ENCODE results near the gene MXD3. TPM values are rescaled to one million over a fixed set of nuclear protein-coding genes. Genes with fewer than 3 reads are reported as not detected.
A peak's percentile ranks its signal among the peaks of the same experiment; 100 is the strongest.

Gene MXD3
- total RNA-seq, 4 donors from 2014 or later, result 0.90 to 7.8 (median 3.5) TPM

DNA sequence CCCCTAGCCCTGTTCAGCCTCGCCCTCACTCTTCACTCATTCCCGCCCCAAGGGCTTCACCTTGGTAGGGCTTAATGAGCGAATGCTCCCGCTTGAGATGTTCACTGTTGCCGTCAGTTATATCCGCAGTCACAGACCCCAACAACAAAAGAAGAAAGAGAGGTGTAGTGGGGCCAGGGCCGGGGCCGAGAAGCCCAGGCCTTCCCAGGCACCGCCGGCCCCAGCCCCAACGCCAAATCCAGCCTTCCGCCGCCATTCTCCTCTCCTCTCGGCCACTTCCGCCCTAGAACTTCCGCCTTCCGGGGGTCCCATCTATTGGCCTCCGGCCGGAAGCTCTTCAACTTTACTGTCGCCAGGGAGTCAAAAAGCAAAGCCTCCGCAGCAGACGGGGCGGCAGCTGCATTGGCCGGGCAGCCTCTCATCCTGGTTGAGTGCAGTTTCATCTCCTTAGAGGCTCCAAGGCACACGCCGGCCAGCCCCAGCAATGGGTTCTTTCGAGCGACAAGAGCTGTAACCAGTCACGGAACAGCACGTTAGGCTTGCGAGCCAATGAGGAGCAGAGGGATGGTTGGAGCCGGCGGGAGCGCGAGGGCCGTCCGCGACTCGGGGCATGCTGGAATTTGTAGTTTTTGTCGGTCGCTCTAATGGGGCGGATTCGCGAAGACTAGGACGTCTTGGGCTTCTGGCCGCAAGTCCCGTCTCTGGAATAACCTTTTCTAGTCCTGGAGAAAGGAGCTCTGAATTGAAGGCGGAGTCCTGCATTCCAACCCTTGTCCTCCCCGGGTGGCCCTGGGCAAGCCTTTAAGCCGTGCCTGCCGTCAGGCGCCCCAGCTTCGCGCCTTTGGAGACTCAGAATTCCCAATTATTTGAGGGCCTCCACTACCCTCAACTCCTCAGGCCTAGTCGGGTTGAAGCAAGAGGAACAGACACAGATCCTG is 40.0 kb upstream of the MXD3 start, which contains the start of gene LMAN2:
LMAN2 (minus strand) TSS at position 277 of the 938 bp plus-strand sequence; CDS start at position 256, 21 bp downstream.
- Histone ChIP-seq H3K4me3 (peak within 1 kb of the TSS; percentile 74 to 90 (median 77)), H3K9me3 (no peaks in the 10 kb centered on the region), H3K36me3 (peaks cover 0 to 8% of the 10 kb centered on the region in 2 donors), H3K27me3 (no peaks in the 10 kb centered on the region), H3K27ac (peak within 1 kb of the TSS; percentile 80 to 96 (median 90)), H3K4me1 (peaks cover 27 to 33% of the 10 kb centered on the region in 2 donors)
- peak; percentile 38 to 79 for TF ChIP-seq POLR2A (IDR thresholded peaks at IDR 0.05)
- TF ChIP-seq CTCF (IDR thresholded peaks at IDR 0.05 in 4 of 5, conservative IDR thresholded peaks at IDR 0.05 in 1 of 5), result no peak
- DNase-seq (peak; percentile 93), ATAC-seq (peak; percentile 99)
- in situ Hi-C loops (cut with MboI; ENCODE audit: low sequenced_read_pairs in 4 of 4) (no loop called here), intact Hi-C loops (cut with DNase I; ENCODE audit: low total_unique reads) (loop anchor here (2.0 kb wide), 1 partner anchor 49 kb away; the partner anchor contains the start of genes PRELID1 and RAB24)

DNA sequence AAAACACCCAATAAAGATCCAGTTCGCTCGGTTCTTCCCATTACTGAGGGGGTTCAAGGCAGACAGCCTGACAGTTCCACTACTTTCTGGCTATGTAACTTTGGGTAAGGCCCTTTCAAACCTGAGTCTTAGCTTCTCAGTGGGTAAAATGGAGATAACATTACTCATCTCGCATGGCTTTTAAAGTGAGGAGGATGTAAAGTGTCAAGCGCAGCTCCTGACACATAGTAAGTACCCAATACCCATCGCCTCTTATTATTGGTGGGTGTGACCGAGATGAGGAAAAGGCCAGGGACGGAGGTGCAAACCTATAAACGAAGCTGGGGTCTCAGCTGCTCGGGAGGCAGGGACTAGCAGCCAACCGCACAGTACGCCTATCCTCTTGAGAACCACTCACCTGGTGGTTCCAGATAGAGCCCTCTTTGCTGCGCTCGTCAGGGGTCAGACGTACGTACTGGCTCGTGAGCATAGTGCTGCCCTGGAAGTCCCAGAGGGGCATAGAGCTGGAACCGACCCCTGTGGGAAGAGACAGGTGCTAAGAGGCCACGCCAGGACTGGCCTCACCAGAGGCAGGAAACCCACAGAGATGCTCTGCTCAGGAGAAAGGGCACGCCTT is 39.2 kb upstream of the MXD3 start:
- no peak for TF ChIP-seq CTCF (IDR thresholded peaks at IDR 0.05 in 4 of 5, conservative IDR thresholded peaks at IDR 0.05 in 1 of 5)
- no peak for TF ChIP-seq POLR2A (IDR thresholded peaks at IDR 0.05)
- in situ Hi-C loops (cut with MboI; ENCODE audit: low sequenced_read_pairs in 4 of 4) (no loop called here), intact Hi-C loops (cut with DNase I; ENCODE audit: low total_unique reads) (loop anchor here (2.0 kb wide), 1 partner anchor 48 kb away; the partner anchor contains the start of genes PRELID1 and RAB24)
- no peaks in the 10 kb centered on the region for H3K27me3 ChIP-seq
- H3K4me1 ChIP-seq, result peaks cover 27 to 34% of the 10 kb centered on the region in 2 donors
- DNase-seq (no peak), ATAC-seq (no peak)
- peaks cover 0 to 8% of the 10 kb centered on the region in 2 donors for H3K36me3 ChIP-seq
- H3K4me3 ChIP-seq, result peak overlapping the region; percentile 74 to 90 (median 77)
- H3K27ac ChIP-seq, result peak overlapping the region; percentile 80 to 96 (median 90)
- H3K9me3 ChIP-seq, result no peaks in the 10 kb centered on the region

DNA sequence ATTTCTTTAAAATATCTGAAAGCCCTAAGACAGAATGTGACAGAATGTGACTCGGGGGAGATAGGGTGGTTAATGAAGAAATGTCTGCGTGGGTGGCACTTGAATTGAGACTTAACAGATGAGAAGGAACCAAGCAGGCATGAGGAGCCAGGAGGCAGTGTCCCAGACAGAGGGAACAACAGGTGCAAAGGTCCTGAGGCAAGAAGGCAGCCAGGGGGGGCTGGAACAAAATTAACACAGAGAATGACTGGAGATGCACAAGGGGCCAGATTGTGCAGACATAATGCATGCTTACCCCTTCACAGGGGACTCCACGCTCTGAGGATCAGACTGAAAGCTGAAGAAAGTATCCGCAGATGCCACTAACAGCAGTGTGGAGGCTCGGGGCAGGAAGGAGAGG is 38.1 kb upstream of the MXD3 start:
- Histone ChIP-seq H3K27me3 (no peaks in the 10 kb centered on the region), H3K4me3 (peak overlapping the region in 1 of 4 donors; percentile 90), H3K9me3 (no peaks in the 10 kb centered on the region), H3K4me1 (peaks cover 27 to 34% of the 10 kb centered on the region in 2 donors), H3K27ac (no peak overlapping the region), H3K36me3 (peaks cover 0 to 8% of the 10 kb centered on the region in 2 donors)
- in situ Hi-C loops (cut with MboI; ENCODE audit: low sequenced_read_pairs in 4 of 4) (no loop called here), intact Hi-C loops (cut with DNase I; ENCODE audit: low total_unique reads) (loop anchor here (2.0 kb wide), 1 partner anchor 47 kb away; the partner anchor contains the start of genes PRELID1 and RAB24)
- no peak for TF ChIP-seq CTCF (IDR thresholded peaks at IDR 0.05 in 4 of 5, conservative IDR thresholded peaks at IDR 0.05 in 1 of 5)
- TF ChIP-seq POLR2A (IDR thresholded peaks at IDR 0.05), result no peak
- no peak for DNase-seq
- no peak for ATAC-seq

- intact Hi-C loops (cut with DNase I; ENCODE audit: low total_unique reads), result no loop called here
- Histone ChIP-seq H3K4me1 (peaks cover 27 to 34% of the 10 kb centered on the region in 2 donors), H3K9me3 (no peaks in the 10 kb centered on the region), H3K27ac (no peak overlapping the region), H3K27me3 (no peaks in the 10 kb centered on the region), H3K36me3 (peaks cover 0 to 8% of the 10 kb centered on the region in 2 donors), H3K4me3 (no peak overlapping the region)
- in situ Hi-C loops (cut with MboI; ENCODE audit: low sequenced_read_pairs in 4 of 4), result no loop called here
- no peak for DNase-seq
- TF ChIP-seq POLR2A (IDR thresholded peaks at IDR 0.05) (no peak), CTCF (IDR thresholded peaks at IDR 0.05 in 4 of 5, conservative IDR thresholded peaks at IDR 0.05 in 1 of 5) (no peak)
- ATAC-seq, result no peak
Observed at GRCh38 chr5:177349362-177349647, 37.6 kb upstream of the MXD3 start.

Measured in gastrocnemius medialis (tissue), 4 donors.